Tracheal epithelial cell (primary cell): ENCODE results near the gene RGS14. TPM values are rescaled to one million over a fixed set of nuclear protein-coding genes. Genes with fewer than 3 reads are reported as not detected.

Experiments used
- total RNA-seq: library from RNA; depleted of rRNA; stranded (reverse); fragments of >200 nt; gene quantifications from 2 replicates; pipeline ENCODE4 v1.2.1, GENCODE V29; 2014

RGS14 gene, protein sequence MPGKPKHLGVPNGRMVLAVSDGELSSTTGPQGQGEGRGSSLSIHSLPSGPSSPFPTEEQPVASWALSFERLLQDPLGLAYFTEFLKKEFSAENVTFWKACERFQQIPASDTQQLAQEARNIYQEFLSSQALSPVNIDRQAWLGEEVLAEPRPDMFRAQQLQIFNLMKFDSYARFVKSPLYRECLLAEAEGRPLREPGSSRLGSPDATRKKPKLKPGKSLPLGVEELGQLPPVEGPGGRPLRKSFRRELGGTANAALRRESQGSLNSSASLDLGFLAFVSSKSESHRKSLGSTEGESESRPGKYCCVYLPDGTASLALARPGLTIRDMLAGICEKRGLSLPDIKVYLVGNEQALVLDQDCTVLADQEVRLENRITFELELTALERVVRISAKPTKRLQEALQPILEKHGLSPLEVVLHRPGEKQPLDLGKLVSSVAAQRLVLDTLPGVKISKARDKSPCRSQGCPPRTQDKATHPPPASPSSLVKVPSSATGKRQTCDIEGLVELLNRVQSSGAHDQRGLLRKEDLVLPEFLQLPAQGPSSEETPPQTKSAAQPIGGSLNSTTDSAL
- total RNA-seq: 8.2 and 15.1 TPM in 2 replicates

DNA sequence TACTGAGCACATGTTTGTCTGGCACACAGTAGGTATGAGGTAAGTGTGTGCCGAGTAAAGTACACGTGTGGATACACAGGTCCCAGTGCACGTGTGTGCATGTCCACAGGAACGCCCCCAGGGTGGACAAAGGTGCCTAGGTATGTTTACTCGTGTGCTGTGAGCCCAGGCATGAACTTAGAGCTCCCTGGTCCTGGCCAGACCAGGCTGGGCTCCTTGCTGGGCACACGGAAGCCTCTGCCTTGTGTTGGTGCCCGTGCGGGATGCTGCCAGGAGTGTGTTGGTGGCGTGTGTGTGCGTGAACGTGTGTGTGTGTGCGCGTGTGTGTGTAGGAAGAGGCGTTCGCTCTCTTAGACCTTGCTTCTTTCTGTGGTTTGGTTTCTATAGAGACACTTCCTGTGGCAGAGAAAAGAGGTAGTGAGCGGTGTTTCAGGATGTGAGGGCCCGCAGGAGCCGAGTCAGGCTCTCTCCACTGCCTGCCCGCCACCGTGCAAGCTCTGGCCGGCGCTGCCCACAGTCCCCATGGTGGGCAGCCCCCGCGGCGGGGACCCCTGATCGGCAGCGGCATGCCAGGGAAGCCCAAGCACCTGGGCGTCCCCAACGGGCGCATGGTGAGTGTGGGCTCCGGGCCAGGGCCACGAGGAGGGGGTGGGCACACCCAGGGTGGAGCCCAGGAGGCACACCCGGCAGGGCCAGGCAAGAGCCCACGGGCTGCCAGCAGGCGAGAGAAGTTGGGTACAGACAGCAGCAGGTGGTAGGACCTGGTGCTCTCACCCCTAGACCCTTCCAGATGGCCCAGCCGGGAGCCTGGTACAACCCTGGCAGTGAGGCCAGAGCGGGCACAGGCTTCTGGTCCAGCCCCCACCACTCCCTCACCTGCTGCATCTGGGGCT, at the start of gene RGS14:
Gene RGS14, plus strand, starts transcription at position 466 of the 893 bp plus-strand sequence. Its CDS starts 101 bp downstream, at position 567.

DNA sequence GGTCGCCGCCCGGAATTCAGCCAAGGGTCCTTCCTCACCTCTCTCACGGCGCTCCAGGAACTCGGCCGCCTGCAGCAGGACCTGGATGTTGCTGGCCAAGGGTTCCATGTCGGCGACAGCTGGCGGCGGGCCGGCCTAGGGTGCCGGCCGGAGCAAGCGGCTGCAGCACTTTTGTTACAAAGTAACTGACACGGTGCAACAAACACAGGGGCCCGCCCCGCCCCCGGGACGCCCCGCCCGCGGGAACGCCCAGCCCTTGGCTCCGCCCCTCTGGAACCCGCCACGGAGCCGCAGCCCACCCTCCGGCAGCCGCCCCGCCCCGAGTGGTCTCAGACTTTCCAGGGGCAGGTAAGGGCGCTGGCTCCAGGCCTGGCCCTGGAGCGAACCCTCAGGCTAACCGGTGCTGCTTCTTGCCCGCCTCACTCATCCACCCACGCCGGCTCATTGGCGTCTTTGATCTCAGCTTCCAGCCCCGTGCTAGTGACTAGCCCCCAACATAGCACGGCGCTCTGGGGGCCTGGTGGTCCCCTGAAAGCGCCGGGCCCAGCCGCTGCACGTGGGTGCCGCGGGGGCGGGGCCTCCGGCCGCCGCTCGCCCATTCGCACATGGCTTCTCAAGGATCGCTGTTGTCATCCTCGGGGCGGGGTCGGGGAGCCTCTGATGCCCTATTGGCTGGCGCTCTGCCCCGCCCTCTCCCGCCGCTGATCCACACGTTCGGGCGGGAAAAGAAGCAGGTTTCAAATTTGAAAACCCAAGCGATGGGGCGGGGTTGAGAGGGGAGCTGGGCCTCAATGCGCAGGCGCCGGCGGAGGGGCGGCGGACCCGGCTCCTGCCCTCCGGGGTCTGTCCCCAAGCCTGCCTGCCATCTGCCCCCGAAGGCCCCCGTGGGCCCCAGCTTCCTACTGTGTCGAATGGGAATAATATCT, 45.7 kb upstream of the RGS14 start, which contains the start of gene MXD3:
Gene MXD3, minus strand, starts transcription at position 176 of the 926 bp plus-strand sequence. Its CDS starts 68 bp downstream, at position 108.

DNA sequence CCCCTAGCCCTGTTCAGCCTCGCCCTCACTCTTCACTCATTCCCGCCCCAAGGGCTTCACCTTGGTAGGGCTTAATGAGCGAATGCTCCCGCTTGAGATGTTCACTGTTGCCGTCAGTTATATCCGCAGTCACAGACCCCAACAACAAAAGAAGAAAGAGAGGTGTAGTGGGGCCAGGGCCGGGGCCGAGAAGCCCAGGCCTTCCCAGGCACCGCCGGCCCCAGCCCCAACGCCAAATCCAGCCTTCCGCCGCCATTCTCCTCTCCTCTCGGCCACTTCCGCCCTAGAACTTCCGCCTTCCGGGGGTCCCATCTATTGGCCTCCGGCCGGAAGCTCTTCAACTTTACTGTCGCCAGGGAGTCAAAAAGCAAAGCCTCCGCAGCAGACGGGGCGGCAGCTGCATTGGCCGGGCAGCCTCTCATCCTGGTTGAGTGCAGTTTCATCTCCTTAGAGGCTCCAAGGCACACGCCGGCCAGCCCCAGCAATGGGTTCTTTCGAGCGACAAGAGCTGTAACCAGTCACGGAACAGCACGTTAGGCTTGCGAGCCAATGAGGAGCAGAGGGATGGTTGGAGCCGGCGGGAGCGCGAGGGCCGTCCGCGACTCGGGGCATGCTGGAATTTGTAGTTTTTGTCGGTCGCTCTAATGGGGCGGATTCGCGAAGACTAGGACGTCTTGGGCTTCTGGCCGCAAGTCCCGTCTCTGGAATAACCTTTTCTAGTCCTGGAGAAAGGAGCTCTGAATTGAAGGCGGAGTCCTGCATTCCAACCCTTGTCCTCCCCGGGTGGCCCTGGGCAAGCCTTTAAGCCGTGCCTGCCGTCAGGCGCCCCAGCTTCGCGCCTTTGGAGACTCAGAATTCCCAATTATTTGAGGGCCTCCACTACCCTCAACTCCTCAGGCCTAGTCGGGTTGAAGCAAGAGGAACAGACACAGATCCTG, 6.1 kb upstream of the RGS14 start, which contains the start of gene LMAN2:
Gene LMAN2, minus strand, starts transcription at position 277 of the 938 bp plus-strand sequence. Its CDS starts 21 bp downstream, at position 256.

DNA sequence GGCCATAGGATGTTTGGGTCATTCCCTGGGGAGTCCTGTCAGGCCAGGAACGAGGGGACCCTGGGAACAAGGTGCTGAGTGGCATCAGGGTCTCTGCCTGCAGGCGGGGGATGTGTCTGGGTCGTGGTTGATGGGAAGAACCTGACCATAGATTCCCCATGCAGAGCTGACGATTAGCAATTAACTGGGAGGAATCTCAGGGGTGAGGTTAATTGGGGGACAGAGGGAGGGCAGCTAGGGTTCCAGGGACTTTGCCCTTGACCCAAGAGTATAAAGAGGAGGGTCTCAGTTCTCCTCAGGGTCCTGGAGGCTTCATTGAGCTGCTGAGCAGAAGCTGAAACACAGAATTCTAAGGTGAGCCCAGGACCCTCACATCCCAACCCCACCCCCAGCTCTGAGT, 26.4 kb downstream of the RGS14 start, which contains the start of gene SLC34A1:
Gene SLC34A1, plus strand, starts transcription at position 301 of the 400 bp plus-strand sequence. CDS start 1,308 bp downstream, outside the sequence.

DNA sequence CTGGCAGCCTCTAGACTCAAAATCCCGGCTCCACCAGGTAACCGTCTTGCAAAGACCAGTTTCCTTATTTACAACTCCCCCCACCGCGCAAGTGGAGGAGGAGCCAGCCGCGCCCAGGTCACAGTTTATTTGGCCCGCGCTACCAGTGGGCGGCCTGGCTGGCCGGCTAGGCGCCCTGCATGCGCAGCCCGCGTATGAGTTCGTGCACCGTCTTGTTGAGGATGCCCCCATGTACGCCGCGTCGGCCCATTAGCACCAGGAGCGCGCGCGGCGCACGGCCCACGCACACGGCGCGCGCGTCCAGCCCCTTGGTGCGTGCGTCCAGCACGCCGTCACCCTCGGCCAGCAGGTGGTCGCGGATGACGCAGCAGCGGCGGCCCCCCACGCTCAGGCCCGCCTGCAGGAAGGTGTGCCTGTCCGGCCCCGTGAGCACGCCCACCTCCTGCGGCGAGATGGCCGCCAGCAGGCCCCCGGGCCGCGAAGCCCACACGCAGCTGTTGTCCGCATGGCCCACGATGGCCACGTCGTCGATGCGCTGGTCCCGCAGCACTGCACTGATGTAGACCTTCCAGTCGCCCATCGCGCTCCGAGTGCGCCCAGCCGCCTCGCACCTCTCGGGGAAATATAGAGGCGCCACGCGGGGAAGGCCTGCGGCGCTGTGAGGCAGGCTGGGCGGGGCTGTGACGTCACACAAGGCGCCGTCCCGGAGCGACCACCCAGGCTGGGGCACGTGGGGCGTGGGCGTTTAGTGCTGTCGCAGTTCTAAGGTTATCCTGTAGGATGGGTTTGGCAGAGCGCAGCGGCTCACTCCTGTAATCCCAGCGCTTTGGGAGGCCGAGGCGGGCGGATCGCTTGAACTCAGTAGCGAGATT, 42.5 kb downstream of the RGS14 start, which contains the start of gene PFN3:
Gene PFN3, minus strand, starts transcription at position 665 of the 872 bp plus-strand sequence. Its CDS starts 85 bp downstream, at position 580.

DNA sequence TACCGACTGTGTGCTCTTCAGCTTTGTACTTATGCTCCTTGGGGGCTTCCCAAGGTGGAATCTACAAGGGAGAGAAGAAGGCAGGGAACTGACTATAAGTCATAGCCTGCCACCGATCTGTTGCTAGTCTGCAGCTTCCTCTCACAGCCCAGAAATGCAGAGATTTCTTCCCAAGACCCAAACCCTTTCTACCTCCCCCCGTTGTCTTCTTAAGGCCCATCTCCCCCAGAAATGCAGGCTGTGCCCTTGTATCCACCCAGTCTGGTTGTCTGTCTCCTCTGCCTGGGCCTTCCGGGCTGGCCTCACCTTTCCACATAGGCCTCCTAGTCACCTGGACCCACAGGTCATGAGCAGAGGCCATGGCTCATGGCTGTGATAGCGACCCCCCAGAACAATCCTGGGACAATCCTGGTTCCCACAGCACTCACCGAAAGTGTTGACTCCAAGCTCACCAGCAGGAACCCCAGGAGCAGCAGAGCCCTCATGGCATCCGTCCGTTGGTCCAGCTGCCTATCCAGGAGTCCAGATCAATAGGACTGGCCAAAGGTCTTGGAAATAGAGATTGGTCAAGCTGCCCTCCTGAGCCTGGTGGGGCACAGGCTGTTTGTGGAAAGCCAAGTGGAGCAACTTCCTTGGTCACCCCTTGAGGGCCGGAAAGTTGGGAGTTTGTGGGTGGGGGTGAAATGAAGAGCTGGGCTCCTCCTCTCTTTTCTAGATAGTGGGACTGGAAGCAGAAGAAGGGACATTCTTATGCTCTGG, 51.5 kb downstream of the RGS14 start, which contains the start of gene F12:
Gene F12, minus strand, starts transcription at position 522 of the 759 bp plus-strand sequence. Its CDS starts 37 bp downstream, at position 485.

Other genes with a start within 250 kb of the RGS14 start
- gene NSD1, start 224.2 kb upstream of the RGS14 start, total RNA-seq: 33.0 and 43.3 TPM in 2 replicates
- 8.1 and 14.0 TPM in 2 replicates for gene RAB24, start 54.2 kb upstream of the RGS14 start, total RNA-seq
- 99.7 and 130 TPM in 2 replicates for gene PRELID1, start 54.1 kb upstream of the RGS14 start, total RNA-seq
- gene MXD3, start 46.0 kb upstream of the RGS14 start, total RNA-seq: 2.7 and 3.2 TPM in 2 replicates
- gene LMAN2, start 6.3 kb upstream of the RGS14 start, total RNA-seq: 295 and 378 TPM in 2 replicates
- 0.43 TPM in 1 of 2 replicates, not detected in the other for gene SLC34A1, start 26.5 kb downstream of the RGS14 start, total RNA-seq
- gene PFN3, start 42.7 kb downstream of the RGS14 start, total RNA-seq: not detected in 2 replicates
- gene F12, start 51.6 kb downstream of the RGS14 start, total RNA-seq: 13.2 and 15.9 TPM in 2 replicates
- 19.4 and 32.8 TPM in 2 replicates for gene GRK6, start 68.8 kb downstream of the RGS14 start, total RNA-seq
- 5.3 and 10.0 TPM in 2 replicates for gene PRR7, start 88.9 kb downstream of the RGS14 start, total RNA-seq
- 39.6 and 130 TPM in 2 replicates for gene DBN1, start 115.7 kb downstream of the RGS14 start, total RNA-seq
- 25.8 and 86.8 TPM in 2 replicates for gene PDLIM7, start 139.7 kb downstream of the RGS14 start, total RNA-seq
- gene DOK3, start 151.9 kb downstream of the RGS14 start, total RNA-seq: 0.85 and 1.7 TPM in 2 replicates
- gene DDX41, start 159.0 kb downstream of the RGS14 start, total RNA-seq: 65.9 and 106 TPM in 2 replicates
- 9.8 and 14.2 TPM in 2 replicates for gene FAM193B, start 196.6 kb downstream of the RGS14 start, total RNA-seq
- gene TMED9, start 234.3 kb downstream of the RGS14 start, total RNA-seq: 121 and 141 TPM in 2 replicates
- gene B4GALT7, start 242.2 kb downstream of the RGS14 start, total RNA-seq: 24.7 and 53.7 TPM in 2 replicates